H1 (cell line): ENCODE results near the gene NRXN3. TPM values are rescaled to one million over a fixed set of nuclear protein-coding genes. Genes with fewer than 3 reads are reported as not detected.

Source experiments
- CTCF ChIA-PET: fragments of 300-600 bp; sonication (Branson Sonifier 250); formaldehyde crosslinking; loops from one replicate; lab custom pipeline; 2021; ENCODE audit not compliant: partially characterized antibody; lab: Charles Lee
- POLR2A ChIA-PET: fragments of 300-600 bp; sonication (Branson Sonifier 250); formaldehyde crosslinking; loops from one replicate; lab custom pipeline; 2021; ENCODE audit warnings: inconsistent platforms; ENCODE audit not compliant: partially characterized antibody; lab: Charles Lee
- DNase-seq, 2 experiments: peaks; one replicate each; pipeline versions ENCODE4 v3.0.0 to v3.0.0-alpha.2; 2010 to 2022; ENCODE audit warnings: low spot score in 2 of 2, low read depth in 1 of 2, mixed read lengths in 1 of 2
- FAIRE-seq: peaks from 2 replicates; lab custom pipeline; 2011; peaks lifted over from hg19 to GRCh38; lab: Jason Lieb, UNC
- H2AFZ ChIP-seq: 2 replicates; pipeline ENCODE4 v1.8.1; 2012; ENCODE audit warnings: low read length, inconsistent platforms
- H2AK5ac ChIP-seq: 2 replicates; pipeline ENCODE4 v1.6.1; 2013; ENCODE audit warnings: low read depth, low read length
- H2BK120ac ChIP-seq: replicated peaks from 2 replicates; pipeline ENCODE3; 2013; ENCODE audit warnings: low read depth, low read length, inconsistent platforms
- H2BK12ac ChIP-seq: 2 replicates; pipeline ENCODE4 v1.6.1; 2013; ENCODE audit warnings: low read depth, low read length
- H2BK15ac ChIP-seq: 2 replicates; pipeline ENCODE4 v1.6.1; 2013; ENCODE audit warnings: low read length
- H2BK20ac ChIP-seq: 2 replicates; pipeline ENCODE4 v1.6.1; 2013; ENCODE audit warnings: low read length
- H2BK5ac ChIP-seq: 2 replicates; pipeline ENCODE4 v1.6.1; 2013; ENCODE audit warnings: low read depth, low read length
- H3K14ac ChIP-seq: 2 replicates; pipeline ENCODE4 v1.6.1; 2013; ENCODE audit warnings: inconsistent platforms; ENCODE audit not compliant: insufficient read length
- H3K18ac ChIP-seq: 2 replicates; pipeline ENCODE4 v1.6.1; 2013; ENCODE audit warnings: low read length; ENCODE audit errors: extremely low read depth
- H3K23ac ChIP-seq: 2 replicates; pipeline ENCODE4 v1.6.1; 2013; ENCODE audit warnings: inconsistent platforms; ENCODE audit not compliant: insufficient read length
- H3K23me2 ChIP-seq: 2 replicates; pipeline ENCODE4 v1.6.1; 2013; ENCODE audit warnings: low read depth, low read length
- H3K27ac ChIP-seq: 2 replicates; pipeline ENCODE4 v1.6.1; 2011; ENCODE audit warnings: low read depth, low read length, inconsistent platforms
- H3K27me3 ChIP-seq, 4 experiments: replicated peaks in 1 of 4; 1 replicate in 1 of 4; 2 replicates in 3 of 4; pipeline versions ENCODE4 v1.6.1 to v1.8.1; 2011 to 2013; ENCODE audit warnings: low read length in 3 of 4, mild to moderate bottlenecking in 3 of 4, inconsistent platforms in 2 of 4, mixed read lengths in 2 of 4, moderate library complexity in 1 of 4; ENCODE audit not compliant: control insufficient read depth in 3 of 4, insufficient read depth in 3 of 4; ENCODE audit errors: extremely low read depth in 1 of 4
- H3K36me3 ChIP-seq, 4 experiments: 2 replicates each; pipeline versions ENCODE4 v1.6.1 to v1.8.1; 2011 to 2013; ENCODE audit warnings: mild to moderate bottlenecking in 4 of 4, low read length in 3 of 4, moderate library complexity in 2 of 4, control low read depth in 1 of 4, inconsistent platforms in 1 of 4; ENCODE audit not compliant: insufficient read depth in 4 of 4, control insufficient read depth in 2 of 4
- H3K4ac ChIP-seq: replicated peaks from 2 replicates; pipeline ENCODE3; 2013; ENCODE audit warnings: low read length, low read depth, mixed read lengths, inconsistent platforms; ENCODE audit not compliant: insufficient read length
- H3K4me1 ChIP-seq, 4 experiments: replicated peaks in 1 of 4; 1 replicate in 1 of 4; 2 replicates in 3 of 4; pipeline versions ENCODE4 v1.6.1 to v1.8.1; 2011 to 2013; ENCODE audit warnings: low read length in 3 of 4, inconsistent platforms in 2 of 4, mixed read lengths in 1 of 4; ENCODE audit not compliant: insufficient read depth in 4 of 4, control insufficient read depth in 3 of 4
- H3K4me2 ChIP-seq, 2 experiments: 2 replicates each; pipeline versions ENCODE4 v1.6.1 to v1.8.1; 2011 to 2013; ENCODE audit warnings: low read depth in 2 of 2, low read length in 2 of 2, control low read depth in 1 of 2, inconsistent platforms in 1 of 2, mild to moderate bottlenecking in 1 of 2; ENCODE audit not compliant: insufficient read depth in 1 of 2
- H3K4me3 ChIP-seq, 4 experiments: fragments of 200-600, 300-600 bp in 1 of 4; sonication (generic), shearing (Covaris generic), sonication (Bioruptor Twin) in 1 of 4; 2 replicates each; pipeline versions ENCODE4 v1.5.1 to v1.8.1; 2011 to 2016; ENCODE audit warnings: low read length in 4 of 4, low read depth in 3 of 4, control low read depth in 2 of 4, inconsistent platforms in 2 of 4, mild to moderate bottlenecking in 2 of 4, mixed read lengths in 1 of 4, moderate library complexity in 1 of 4; ENCODE audit not compliant: insufficient read depth in 2 of 4; ENCODE audit errors: extremely low read depth in 1 of 4
- H3K56ac ChIP-seq: replicated peaks from 2 replicates; pipeline ENCODE3; 2013; ENCODE audit warnings: low read depth, mild to moderate bottlenecking, mixed read lengths, low read length, inconsistent platforms; ENCODE audit not compliant: insufficient read length
- H3K79me1 ChIP-seq: 2 replicates; pipeline ENCODE4 v1.6.1; 2013; ENCODE audit warnings: low read depth, low read length, control low read depth
- H3K79me2 ChIP-seq, 2 experiments: 2 replicates each; pipeline versions ENCODE4 v1.6.1 to v1.8.1; 2012 to 2013; ENCODE audit warnings: low read length in 2 of 2, mild to moderate bottlenecking in 2 of 2, inconsistent platforms in 1 of 2; ENCODE audit not compliant: insufficient read depth in 2 of 2, control insufficient read depth in 1 of 2
- H3K9ac ChIP-seq, 4 experiments: replicated peaks in 1 of 4; 1 replicate in 1 of 4; 2 replicates in 3 of 4; pipeline versions ENCODE4 v1.6.1 to v1.8.1; 2011 to 2013; ENCODE audit warnings: low read depth in 3 of 4, low read length in 3 of 4, control low read depth in 2 of 4, mild to moderate bottlenecking in 2 of 4, moderate library complexity in 2 of 4, inconsistent platforms in 1 of 4; ENCODE audit errors: extremely low read depth in 1 of 4
- H3K9me3 ChIP-seq, 2 experiments: 2 replicates each; pipeline versions ENCODE4 v1.6.1 to v1.8.1; 2012 to 2013; ENCODE audit warnings: mild to moderate bottlenecking in 2 of 2, moderate library complexity in 2 of 2, control low read depth in 1 of 2, inconsistent platforms in 1 of 2, low read depth in 1 of 2, low read length in 1 of 2, mixed read lengths in 1 of 2; ENCODE audit not compliant: insufficient read depth in 2 of 2
- H4K20me1 ChIP-seq, 2 experiments: replicated peaks in 1 of 2; 2 replicates each; pipeline versions ENCODE3 to v1.8.1; 2011 to 2013; ENCODE audit warnings: inconsistent platforms in 2 of 2, low read length in 2 of 2, mild to moderate bottlenecking in 1 of 2; ENCODE audit not compliant: insufficient read depth in 2 of 2, control insufficient read depth in 1 of 2
- H4K5ac ChIP-seq: 2 replicates; pipeline ENCODE4 v1.6.1; 2013; ENCODE audit warnings: low read length, low read depth, mixed read lengths, inconsistent platforms; ENCODE audit not compliant: insufficient read length
- H4K8ac ChIP-seq: 2 replicates; pipeline ENCODE4 v1.8.0; 2013; ENCODE audit warnings: mild to moderate bottlenecking, moderate library complexity, low read length, inconsistent platforms; ENCODE audit not compliant: insufficient read depth; ENCODE audit errors: extremely low read depth
- H4K91ac ChIP-seq: replicated peaks from 2 replicates; pipeline ENCODE3; 2013; ENCODE audit warnings: low read length, mixed read lengths, inconsistent platforms; ENCODE audit not compliant: insufficient read length
- BRCA1 ChIP-seq: IDR thresholded peaks from 2 replicates; pipeline ENCODE4 v1.6.1; 2012; ENCODE audit warnings: low read depth, low read length, improper control_type of control experiment
- CBX5 ChIP-seq: fragments of 300-800, 300-1000 bp; sonication (generic); IDR thresholded peaks from 2 replicates; pipeline ENCODE4 v1.7.1; 2016; ENCODE audit warnings: antibody characterized with exemption, low read length, low read depth
- CHD2 ChIP-seq: IDR thresholded peaks from 2 replicates; pipeline ENCODE4 v1.6.1; 2012; ENCODE audit warnings: low read length, improper control_type of control experiment
- HDAC2 ChIP-seq, 2 experiments: fragments of 300-600 bp in 1 of 2; sonication (generic) in 1 of 2; IDR thresholded peaks; 2 replicates each; pipeline ENCODE4 v1.6.1; 2011 to 2012; ENCODE audit warnings: low read depth in 2 of 2, low read length in 2 of 2, mild to moderate bottlenecking in 2 of 2, moderate library complexity in 2 of 2, borderline replicate concordance in 1 of 2, inconsistent platforms in 1 of 2
- KDM4A ChIP-seq: IDR thresholded peaks from one replicate; pipeline ENCODE4 v1.7.1; 2012; ENCODE audit warnings: low read depth, mild to moderate bottlenecking, moderate library complexity, low read length, inconsistent platforms; ENCODE audit not compliant: severe bottlenecking
- KDM5A ChIP-seq: fragments of 200-600 bp; IDR thresholded peaks from 2 replicates; pipeline ENCODE4 v1.7.1; 2012; ENCODE audit warnings: mild to moderate bottlenecking, low read length, inconsistent platforms, mixed read lengths
- MAFK ChIP-seq: IDR thresholded peaks from 2 replicates; pipeline ENCODE4 v1.6.1; 2012; ENCODE audit warnings: low read depth, mild to moderate bottlenecking, improper control_type of control experiment, low read length
- POLR2A ChIP-seq, 2 experiments: IDR thresholded peaks; 1 replicate in 1 of 2; 2 replicates in 1 of 2; pipeline ENCODE4 v1.6.1; 2011; ENCODE audit warnings: low read depth in 2 of 2, low read length in 2 of 2, mild to moderate bottlenecking in 2 of 2; ENCODE audit errors: control extremely low read depth in 1 of 2
- SIX5 ChIP-seq: IDR thresholded peaks from 2 replicates; pipeline ENCODE4 v1.6.1; 2011; ENCODE audit warnings: mild to moderate bottlenecking, low read depth, low read length
- SUZ12 ChIP-seq: fragments of 200-600 bp; sonication (generic); IDR thresholded peaks from 2 replicates; pipeline ENCODE4 v1.6.1; 2012; ENCODE audit warnings: mild to moderate bottlenecking, inconsistent platforms, low read length, moderate library complexity, mixed read lengths
- WGBS, 2 experiments: shearing (Covaris generic) in 1 of 2; methylation state at CpG; one replicate each; pipeline versions ENCODE4 v1.1.6 to v1.1.7; 2013 to 2015; ENCODE audit warnings: low lambda C conversion rate in 2 of 2, mixed read lengths in 2 of 2, inconsistent platforms in 1 of 2, low coverage in 1 of 2, missing lambda C conversion rate in 1 of 2; ENCODE audit not compliant: insufficient replicate concordance in 2 of 2, insufficient coverage in 1 of 2, insufficient read length in 1 of 2; ENCODE audit errors: extremely low coverage in 1 of 2, missing lambda C conversion rate in 1 of 2; 5-methylcytosine and 5-hydroxymethylcytosine counted together
- polyA plus RNA-seq, 7 experiments: library from polyadenylated mRNA; depleted of rRNA in 3 of 7; stranded (reverse) in 5 of 7; unstranded in 2 of 7; fragments of >200 nt in 5 of 7; fragments of 200-250 nt in 2 of 7; gene quantifications; 1 replicate in 5 of 7; 2 replicates in 1 of 7; 4 replicates in 1 of 7; pipeline versions ENCODE4 v1.2.1 to v1.2.3, GENCODE V29; 2011 to 2013; ENCODE audit warnings: missing spikeins in 2 of 7, mixed read lengths in 2 of 7
- total RNA-seq: library from RNA; stranded (reverse); fragmentation: NEBNext Ultra II Directional; extraction: Animal tissue kit (Norgen Biotek cat#: 25700); gene quantifications from 2 replicates; pipeline ENCODE4 v1.2.1, GENCODE V29; 2021
- TF ChIP-seq, protein P1 (sequence below): IDR thresholded peaks from 2 replicates; pipeline ENCODE4 v1.6.1; 2012; ENCODE audit warnings: low read length, inconsistent platforms
- TF ChIP-seq, protein P2 (sequence below): IDR thresholded peaks from 2 replicates; pipeline ENCODE4 v1.6.1; 2011; ENCODE audit warnings: low read depth, mild to moderate bottlenecking, low read length; ENCODE audit not compliant: insufficient read depth

NRXN3 gene
- total and polyA plus RNA-seq, 2 of the 8 experiments (the other 6 are each of a cell fraction or from before 2014, with no cell fraction given): 2.6 to 4.1 TPM

DNA sequence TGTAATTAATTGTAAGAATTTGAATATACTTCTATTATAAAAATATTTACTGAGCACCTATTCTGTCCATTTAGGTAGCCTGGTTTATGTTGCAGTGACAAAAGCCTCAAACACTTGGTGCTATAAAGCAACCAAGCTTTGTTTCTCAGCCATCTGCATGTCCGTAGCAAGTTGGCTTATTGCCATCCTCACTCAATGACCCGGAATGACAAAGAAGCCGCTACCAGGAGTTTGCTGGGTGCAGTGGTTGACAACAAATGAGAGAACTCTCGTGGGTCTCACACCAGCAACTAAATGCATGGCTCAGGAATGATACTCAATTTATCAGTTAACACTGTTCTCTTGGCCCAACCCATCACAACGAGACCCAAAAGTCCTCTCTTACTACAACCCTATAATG, 1488.0 kb downstream of the NRXN3 start:
- H3K23me2 ChIP-seq: no peaks in the 10 kb centered on the region
- no peaks in the 10 kb centered on the region for H3K79me1 ChIP-seq
- POLR2A ChIA-PET: no interaction called here
- H4K91ac ChIP-seq: no peak overlapping the region
- no peak overlapping the region for H3K23ac ChIP-seq
- TF ChIP-seq KDM5A (no peak), BRCA1 (no peak), HDAC2 (IDR thresholded peaks at IDR 0.05; ENCODE audit: borderline replicate concordance in 1 of 2, low read depth in 2 of 2, low read length in 2 of 2) (no peak), MAFK (no peak), CBX5 (no peak), POLR2A (IDR thresholded peaks at IDR 0.05; ENCODE audit: control extremely low read depth in 1 of 2, low read depth in 2 of 2, low read length in 2 of 2) (no peak), CHD2 (no peak), KDM4A (no peak), SUZ12 (no peak), SIX5 (no peak)
- TF ChIP-seq, protein P1, sequence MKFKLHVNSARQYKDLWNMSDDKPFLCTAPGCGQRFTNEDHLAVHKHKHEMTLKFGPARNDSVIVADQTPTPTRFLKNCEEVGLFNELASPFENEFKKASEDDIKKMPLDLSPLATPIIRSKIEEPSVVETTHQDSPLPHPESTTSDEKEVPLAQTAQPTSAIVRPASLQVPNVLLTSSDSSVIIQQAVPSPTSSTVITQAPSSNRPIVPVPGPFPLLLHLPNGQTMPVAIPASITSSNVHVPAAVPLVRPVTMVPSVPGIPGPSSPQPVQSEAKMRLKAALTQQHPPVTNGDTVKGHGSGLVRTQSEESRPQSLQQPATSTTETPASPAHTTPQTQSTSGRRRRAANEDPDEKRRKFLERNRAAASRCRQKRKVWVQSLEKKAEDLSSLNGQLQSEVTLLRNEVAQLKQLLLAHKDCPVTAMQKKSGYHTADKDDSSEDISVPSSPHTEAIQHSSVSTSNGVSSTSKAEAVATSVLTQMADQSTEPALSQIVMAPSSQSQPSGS: no peak
- TF ChIP-seq, protein P2, sequence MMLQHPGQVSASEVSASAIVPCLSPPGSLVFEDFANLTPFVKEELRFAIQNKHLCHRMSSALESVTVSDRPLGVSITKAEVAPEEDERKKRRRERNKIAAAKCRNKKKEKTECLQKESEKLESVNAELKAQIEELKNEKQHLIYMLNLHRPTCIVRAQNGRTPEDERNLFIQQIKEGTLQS: no peak
- TF ChIP-seq, all 59 proteins: peak for 0
- Histone ChIP-seq H3K27me3 (no peaks in the 10 kb centered on the region), H2AK5ac (no peak overlapping the region), H3K27ac (no peak overlapping the region), H4K5ac (no peak overlapping the region), H3K9ac (no peak overlapping the region), H2BK15ac (no peak overlapping the region), H3K14ac (no peak overlapping the region), H2AFZ (no peak overlapping the region), H3K4me2 (no peak overlapping the region), H2BK120ac (no peak overlapping the region), H3K4me3 (no peak overlapping the region), H3K56ac (no peak overlapping the region), H4K20me1 (no peaks in the 10 kb centered on the region), H2BK20ac (no peak overlapping the region), H4K8ac (no peak overlapping the region), H3K18ac (no peak overlapping the region), H3K9me3 (no peaks in the 10 kb centered on the region), H3K36me3 (no peaks in the 10 kb centered on the region), H3K4me1 (no peaks in the 10 kb centered on the region), H2BK5ac (no peak overlapping the region), H3K4ac (no peak overlapping the region), H2BK12ac (no peak overlapping the region), H3K79me2 (no peaks in the 10 kb centered on the region)
- DNase-seq (no peak), FAIRE-seq (no peak)
- WGBS, 2 experiments: 92% methylated on average over 5 of the region's 5 CpGs; no CpG with 5 or more reads in 1 of the 2 experiments
- CTCF ChIA-PET: interaction anchor here (1.2 kb wide), 1 partner anchor 27 kb away, joined by 4 read pairs; no protein-coding TSS in a partner anchor
